SK-N-SH treated with all-trans-retinoic acid at 6 μM for 48 hours (cell line): ENCODE results near the gene BFSP2.

ENCODE experiments used
- BACH2 ChIP-seq: fragments of 250-450 bp; sonication (Bioruptor Pico); IDR thresholded peaks from 2 replicates; pipeline ENCODE4 v1.9.0; 2021; ENCODE audit warnings: mild to moderate bottlenecking, borderline replicate concordance
- CREB5 ChIP-seq: fragments of 250-450 bp; sonication (Bioruptor Pico); IDR thresholded peaks from 2 replicates; pipeline ENCODE4 v1.5.1; 2020; ENCODE audit warnings: low read depth, mild to moderate bottlenecking, moderate library complexity
- CSRNP3 ChIP-seq: fragments of 250-450 bp; sonication (Bioruptor Pico); IDR thresholded peaks from 2 replicates; pipeline ENCODE4 v1.5.1; 2021; ENCODE audit warnings: mild to moderate bottlenecking, moderate library complexity
- ESRRG ChIP-seq: fragments of 250-450 bp; sonication (Bioruptor Pico); IDR thresholded peaks from 2 replicates; pipeline ENCODE4 v1.6.1; 2021; ENCODE audit warnings: mild to moderate bottlenecking
- OSR1 ChIP-seq: fragments of 250-450 bp; sonication (Bioruptor Pico); IDR thresholded peaks from 2 replicates; pipeline ENCODE4 v1.8.0; 2022; ENCODE audit warnings: moderate library complexity, mild to moderate bottlenecking, inconsistent platforms
- PATZ1 ChIP-seq: fragments of 250-450 bp; sonication (Bioruptor Pico); IDR thresholded peaks from 2 replicates; pipeline ENCODE4 v1.8.0; 2020; ENCODE audit warnings: mild to moderate bottlenecking, moderate library complexity, borderline replicate concordance
- POU6F1 ChIP-seq: fragments of 250-450 bp; sonication (Bioruptor Pico); IDR thresholded peaks from 2 replicates; pipeline ENCODE4 v1.8.0; 2021; ENCODE audit warnings: low read depth, mild to moderate bottlenecking, moderate library complexity, borderline replicate concordance
- PPARA ChIP-seq: fragments of 250-450 bp; sonication (Bioruptor Pico); IDR thresholded peaks from 2 replicates; pipeline ENCODE4 v1.5.0; 2020; ENCODE audit warnings: mild to moderate bottlenecking, borderline replicate concordance
- SNAI2 ChIP-seq: fragments of 250-450 bp; sonication (Bioruptor Pico); IDR thresholded peaks from 2 replicates; pipeline ENCODE4 v1.5.0; 2020; ENCODE audit warnings: mild to moderate bottlenecking, moderate library complexity
- TCF4 ChIP-seq: fragments of 250-450 bp; sonication (Bioruptor Pico); IDR thresholded peaks from 2 replicates; pipeline ENCODE4 v1.8.0; 2021; ENCODE audit warnings: mild to moderate bottlenecking, moderate library complexity, borderline replicate concordance
- ZFP3 ChIP-seq: fragments of 250-450 bp; sonication (Bioruptor Pico); IDR thresholded peaks from 2 replicates; pipeline ENCODE4 v1.5.0; 2020; ENCODE audit warnings: mild to moderate bottlenecking, moderate library complexity
- ZFP30 ChIP-seq: fragments of 450-650 bp; formaldehyde crosslinking; IDR thresholded peaks from 2 replicates; pipeline ENCODE4 v1.5.0; 2022; ENCODE audit warnings: mild to moderate bottlenecking, moderate library complexity

GRCh38 chr3:133459400-133459799 lies 59.5 kb downstream of the BFSP2 start:
- TF ChIP-seq PATZ1 (no peak), OSR1 (no peak), CREB5 (CRISPR knock-in tag) (no peak), ZFP30 (CRISPR knock-in tag) (no peak), BACH2 (CRISPR knock-in tag) (no peak), CSRNP3 (CRISPR knock-in tag) (no peak), PPARA (no peak), ZFP3 (CRISPR knock-in tag) (no peak), SNAI2 (CRISPR knock-in tag) (no peak), TCF4 (no peak), ESRRG (no peak), POU6F1 (no peak)
